ENCODE measurements around the gene KLHL7.

The KLHL7 gene

DNA sequence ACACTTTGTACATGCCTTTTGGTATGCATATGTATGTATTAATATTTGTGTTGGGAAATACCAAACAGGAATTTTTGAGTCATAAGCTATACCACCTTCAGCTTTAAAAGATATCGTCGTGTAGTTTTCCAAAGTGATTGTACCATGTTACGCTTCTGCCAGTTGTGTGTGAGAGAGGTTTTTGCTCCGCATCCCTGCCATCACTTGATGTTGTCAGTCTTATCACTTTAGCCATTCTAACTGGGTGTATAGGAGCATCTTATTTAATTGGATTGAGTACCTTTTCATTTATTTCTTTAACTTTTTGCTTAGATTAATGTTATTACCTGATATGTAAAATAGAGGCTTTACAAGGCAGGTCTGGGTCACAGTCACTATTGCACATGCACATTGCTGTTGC is 3.4 kb downstream of the KLHL7 start:
- no peak for DNase-seq (ENCODE audit: low spot score)
- TF ChIP-seq, protein P1, sequence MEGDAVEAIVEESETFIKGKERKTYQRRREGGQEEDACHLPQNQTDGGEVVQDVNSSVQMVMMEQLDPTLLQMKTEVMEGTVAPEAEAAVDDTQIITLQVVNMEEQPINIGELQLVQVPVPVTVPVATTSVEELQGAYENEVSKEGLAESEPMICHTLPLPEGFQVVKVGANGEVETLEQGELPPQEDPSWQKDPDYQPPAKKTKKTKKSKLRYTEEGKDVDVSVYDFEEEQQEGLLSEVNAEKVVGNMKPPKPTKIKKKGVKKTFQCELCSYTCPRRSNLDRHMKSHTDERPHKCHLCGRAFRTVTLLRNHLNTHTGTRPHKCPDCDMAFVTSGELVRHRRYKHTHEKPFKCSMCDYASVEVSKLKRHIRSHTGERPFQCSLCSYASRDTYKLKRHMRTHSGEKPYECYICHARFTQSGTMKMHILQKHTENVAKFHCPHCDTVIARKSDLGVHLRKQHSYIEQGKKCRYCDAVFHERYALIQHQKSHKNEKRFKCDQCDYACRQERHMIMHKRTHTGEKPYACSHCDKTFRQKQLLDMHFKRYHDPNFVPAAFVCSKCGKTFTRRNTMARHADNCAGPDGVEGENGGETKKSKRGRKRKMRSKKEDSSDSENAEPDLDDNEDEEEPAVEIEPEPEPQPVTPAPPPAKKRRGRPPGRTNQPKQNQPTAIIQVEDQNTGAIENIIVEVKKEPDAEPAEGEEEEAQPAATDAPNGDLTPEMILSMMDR (IDR thresholded peaks at IDR 0.05; ENCODE audit: extremely low read depth, missing control alignments): no peak

- TF ChIP-seq, protein P1 (IDR thresholded peaks at IDR 0.05; ENCODE audit: extremely low read depth, missing control alignments): no peak
- no peak for DNase-seq (ENCODE audit: low spot score)
Measured at GRCh38 chr7:23109470-23109869, 3.9 kb downstream of the KLHL7 start.

- DNase-seq (ENCODE audit: low spot score): no peak
- TF ChIP-seq, protein P1 (IDR thresholded peaks at IDR 0.05; ENCODE audit: extremely low read depth, missing control alignments): no peak
Measured at GRCh38 chr7:23114896-23115295, 9.3 kb downstream of the KLHL7 start.

GRCh38 chr7:23115991-23116390 is 10.4 kb downstream of the KLHL7 start:
- DNase-seq (ENCODE audit: low spot score): no peak
- TF ChIP-seq, protein P1 (IDR thresholded peaks at IDR 0.05; ENCODE audit: extremely low read depth, missing control alignments): no peak

DNA sequence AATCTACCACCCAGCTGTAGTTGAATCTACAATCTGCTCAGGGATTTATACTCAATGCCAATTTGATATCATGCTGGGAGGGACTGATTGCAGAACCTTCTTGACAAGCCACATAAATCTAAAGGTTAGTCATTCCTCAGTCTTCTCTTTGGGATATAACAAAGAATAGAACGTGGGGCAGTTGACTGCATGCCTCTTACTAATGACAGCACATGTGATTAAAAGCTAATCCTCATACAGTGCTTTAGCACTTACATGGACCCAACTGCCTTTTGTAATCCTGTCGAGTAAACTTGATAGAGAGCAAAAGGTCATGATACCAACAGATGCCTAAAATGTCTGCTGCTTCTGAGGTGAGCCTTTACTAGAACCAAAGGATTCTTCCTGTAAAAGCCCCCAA is 12.3 kb downstream of the KLHL7 start:
- TF ChIP-seq, protein P1 (IDR thresholded peaks at IDR 0.05; ENCODE audit: extremely low read depth, missing control alignments): no peak
- DNase-seq (ENCODE audit: low spot score): no peak

DNA sequence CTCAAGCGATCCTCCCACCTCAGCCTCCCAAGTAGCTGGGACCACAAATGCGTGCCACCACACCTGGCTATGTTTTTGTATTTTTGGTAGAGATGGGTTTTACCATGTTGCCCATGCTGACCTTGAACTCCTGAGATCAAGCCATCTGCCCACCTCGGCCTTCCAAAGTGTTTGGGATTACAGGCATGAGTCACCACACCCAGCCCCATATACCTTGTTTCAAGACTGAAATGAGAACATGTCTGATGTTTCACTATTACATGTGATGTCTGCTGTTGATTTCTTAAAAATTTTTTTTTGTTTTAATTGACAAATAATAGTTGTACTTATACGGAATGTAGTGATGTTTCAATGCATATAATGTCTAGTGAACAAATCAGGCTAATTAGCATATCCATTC is 14.5 kb downstream of the KLHL7 start:
- no peak for DNase-seq (ENCODE audit: low spot score)
- TF ChIP-seq, protein P1 (IDR thresholded peaks at IDR 0.05; ENCODE audit: extremely low read depth, missing control alignments): no peak

DNA sequence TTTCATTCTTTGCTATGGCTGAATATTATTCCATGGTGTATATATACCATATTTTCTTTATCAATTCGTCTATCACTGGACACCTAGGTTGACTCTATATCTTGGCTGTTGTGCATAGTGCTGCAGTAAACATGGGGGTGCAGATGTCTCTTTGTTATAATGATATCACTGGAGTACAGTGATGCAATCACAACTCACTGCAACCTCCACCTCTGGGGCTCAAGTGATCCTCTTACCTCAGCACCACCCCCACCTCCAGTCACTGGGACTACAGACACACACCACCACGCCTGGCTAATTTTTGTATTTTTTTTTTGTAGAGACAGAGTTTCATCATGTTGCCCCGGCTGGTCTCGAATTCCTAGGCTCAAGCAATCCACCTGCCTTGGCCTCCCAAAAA is 15.6 kb downstream of the KLHL7 start:
- TF ChIP-seq, protein P1 (IDR thresholded peaks at IDR 0.05; ENCODE audit: extremely low read depth, missing control alignments): no peak
- DNase-seq (ENCODE audit: low spot score): no peak

All from GM20000 (cell line).